ENCODE data around the gene RPTOR.

Gene RPTOR

DNA sequence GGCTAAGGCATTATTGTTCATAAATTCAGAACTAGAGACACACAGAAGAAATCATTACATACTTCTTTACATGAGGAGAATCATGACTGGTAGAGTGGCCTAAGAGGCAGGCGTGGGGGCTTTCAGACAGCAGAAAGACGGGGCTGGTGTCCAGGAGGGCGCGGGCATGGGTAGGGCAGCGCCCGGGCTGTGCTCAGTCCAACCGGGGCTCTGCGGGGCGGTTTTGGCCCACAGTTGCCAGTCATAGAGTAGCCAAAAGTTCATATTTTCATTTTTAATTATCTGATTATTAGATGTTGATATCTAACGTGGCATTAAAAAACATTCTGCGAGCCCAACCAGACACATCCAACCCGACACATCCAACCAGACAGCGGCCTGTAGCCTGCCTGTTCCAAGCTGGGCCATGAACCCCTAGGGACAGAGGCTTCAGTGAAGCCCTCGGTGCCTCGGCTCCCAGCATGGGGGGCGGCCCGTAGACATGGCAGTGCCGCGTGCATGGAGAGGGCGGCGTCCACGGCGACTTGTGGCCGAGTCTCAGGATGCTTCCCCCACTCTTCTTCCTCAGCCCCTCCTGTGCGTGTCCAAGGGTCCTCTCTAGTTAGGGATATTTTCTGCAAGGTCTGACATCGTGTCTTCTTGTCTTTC, 284.7 kb downstream of the RPTOR start:
- no peak for DNase-seq (ENCODE audit: low read depth, low spot score)

DNA sequence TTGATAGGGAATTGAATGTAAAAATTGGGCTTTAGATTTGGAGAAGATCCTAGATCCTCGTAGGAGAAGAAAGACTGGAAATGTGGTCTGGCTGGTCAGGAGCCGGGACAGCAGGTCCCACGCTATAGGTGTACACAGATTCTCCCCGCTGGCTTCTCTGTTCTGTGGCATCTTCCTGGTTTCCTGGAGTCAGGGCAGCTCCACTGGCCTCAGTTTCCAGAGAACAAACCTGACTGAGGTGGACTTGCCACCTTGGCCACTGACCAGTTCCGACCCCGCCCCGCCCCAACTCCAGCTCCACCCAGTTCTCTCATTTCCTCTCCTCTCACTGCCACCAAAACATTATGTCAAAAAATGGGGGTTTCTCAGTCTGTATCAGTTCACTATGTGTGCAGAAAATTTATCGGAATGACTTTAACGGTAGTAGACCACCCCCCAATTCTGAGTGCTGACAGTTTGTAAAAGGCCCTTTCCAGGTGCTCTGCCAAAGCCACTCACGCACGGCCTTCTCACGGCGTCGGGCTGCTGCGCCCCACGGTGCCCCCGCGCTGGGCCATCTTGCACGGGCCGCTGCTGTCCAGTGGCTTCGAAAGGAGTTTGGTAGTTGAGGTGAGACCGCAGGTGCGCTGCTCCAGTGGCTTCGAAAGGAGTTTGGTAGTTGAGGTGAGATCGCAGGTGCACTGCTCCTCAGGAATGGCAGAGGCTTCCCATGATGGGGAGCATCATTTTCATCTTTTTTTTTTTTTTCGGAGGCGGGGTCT, 285.6 kb downstream of the RPTOR start:
- DNase-seq (ENCODE audit: low read depth, low spot score): no peak

DNA sequence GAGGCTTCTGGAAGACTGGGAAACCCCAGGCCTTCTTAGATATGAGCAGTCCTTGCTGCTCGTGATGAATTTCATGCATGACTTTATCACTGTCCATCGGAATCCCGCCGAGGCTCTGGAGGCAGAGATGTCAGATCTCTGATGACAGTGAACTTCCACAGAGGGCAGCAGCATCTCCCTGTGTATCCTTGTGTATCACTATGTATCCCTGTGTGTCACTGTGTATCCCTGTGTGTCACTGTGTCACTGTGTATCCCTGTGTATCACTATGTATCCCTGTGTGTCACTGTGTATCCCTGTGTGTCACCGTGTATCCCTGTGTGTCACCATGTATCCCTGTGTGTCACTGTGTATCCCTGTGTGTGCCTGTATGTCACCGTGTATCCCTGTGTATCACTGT, 286.9 kb downstream of the RPTOR start:
- DNase-seq (ENCODE audit: low read depth, low spot score): no peak

DNA sequence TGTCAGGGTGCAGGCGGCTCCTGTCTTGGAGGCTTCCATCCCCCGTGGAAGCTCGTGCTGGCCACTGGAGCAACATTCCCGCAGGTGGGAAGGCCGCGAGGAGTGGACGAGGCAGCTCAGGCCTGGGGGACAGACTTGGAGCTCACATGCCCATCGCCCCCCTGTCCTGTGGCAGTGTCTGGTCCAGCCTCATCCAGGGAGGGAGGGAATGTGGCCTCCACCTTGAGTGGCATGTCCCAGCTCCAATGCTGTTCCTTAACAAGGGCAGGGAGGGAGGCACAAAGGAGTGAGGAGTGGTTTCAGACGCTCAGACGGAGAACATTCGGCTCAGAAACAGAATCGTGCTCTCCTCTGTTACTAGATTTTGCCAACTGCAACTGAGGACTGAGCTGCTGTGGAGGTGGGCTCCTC, 287.6 kb downstream of the RPTOR start:
- DNase-seq (ENCODE audit: low read depth, low spot score): peak; percentile 69

DNA sequence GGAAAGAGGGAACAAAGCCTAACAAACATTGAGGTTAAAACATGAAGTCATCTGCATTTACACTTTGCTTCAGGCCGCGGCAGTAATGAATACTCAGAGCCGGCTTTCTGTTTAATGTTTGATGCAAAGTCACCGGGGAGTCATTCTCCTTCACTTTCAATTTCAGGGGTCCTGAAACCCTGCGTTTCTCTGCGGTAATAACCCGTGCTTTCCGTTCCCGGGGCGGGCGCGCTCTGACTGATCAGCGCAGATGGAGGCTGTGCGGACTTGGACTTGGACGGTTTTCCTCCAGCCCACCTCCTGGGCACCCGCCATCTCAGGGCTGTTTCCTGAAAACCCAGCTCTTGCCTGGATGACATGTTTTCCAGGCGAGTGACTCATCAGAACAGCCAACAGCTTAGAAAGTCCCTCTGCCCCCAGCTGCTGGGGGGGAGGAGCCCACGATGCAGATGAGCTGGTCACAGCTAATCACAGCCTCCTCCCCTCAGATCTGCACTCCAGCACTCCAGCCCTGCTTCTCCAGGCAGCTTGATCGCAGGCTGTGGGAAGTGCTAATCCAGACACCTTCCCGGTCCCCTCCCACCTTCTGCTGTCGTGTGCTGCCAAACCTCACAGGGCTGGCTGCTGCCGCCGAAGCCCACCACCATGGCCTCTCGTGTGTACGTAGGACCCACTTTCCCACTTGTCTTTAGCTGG, 288.4 kb downstream of the RPTOR start:
- DNase-seq (ENCODE audit: low read depth, low spot score): peak; percentile 98

DNA sequence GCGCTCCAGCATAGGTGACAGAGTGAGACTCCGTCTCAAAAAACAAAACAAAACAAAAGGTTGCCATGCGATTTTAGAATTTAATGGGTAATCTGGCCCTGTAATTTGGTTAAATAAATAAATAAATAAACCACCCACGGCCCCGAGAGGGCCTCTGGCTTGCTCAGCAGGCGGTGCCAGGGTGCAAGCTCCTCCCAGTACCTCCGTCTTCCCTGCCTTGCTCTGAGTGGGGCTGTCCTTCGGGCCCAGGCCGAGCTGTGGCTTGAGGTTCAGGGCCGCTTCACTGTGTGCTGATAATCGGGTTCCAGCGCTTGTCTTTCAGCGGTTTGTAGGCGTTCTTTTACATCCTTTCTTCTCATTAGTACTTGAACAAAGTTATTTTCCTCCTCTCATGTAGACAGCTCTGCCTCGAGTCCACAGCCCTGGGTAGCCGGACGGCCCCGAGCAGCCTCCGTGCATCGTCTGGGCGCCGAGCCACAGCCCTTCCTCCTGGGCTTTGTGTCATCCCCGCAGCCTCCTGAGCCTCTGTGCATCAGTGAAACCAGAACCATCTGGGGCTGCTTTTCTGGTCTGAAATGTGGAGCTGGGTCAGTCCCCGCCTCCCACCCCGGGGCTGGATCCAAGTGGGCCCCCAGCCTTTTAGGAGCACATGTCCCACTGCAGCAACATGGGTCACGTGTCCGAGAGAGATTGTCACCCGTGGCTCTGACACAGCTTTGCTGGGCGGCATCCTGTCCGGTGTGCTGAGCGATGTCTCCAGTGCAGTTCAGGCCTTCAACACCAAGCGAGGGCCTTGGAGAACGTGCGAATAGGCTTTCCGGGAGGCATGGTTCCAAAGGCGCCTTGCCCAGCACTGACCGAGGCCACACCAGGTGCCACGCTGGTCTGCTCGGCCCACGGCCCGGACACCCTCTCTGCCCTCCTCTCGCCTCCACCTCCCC, 289.6 kb downstream of the RPTOR start:
- DNase-seq (ENCODE audit: low read depth, low spot score): no peak

DNA sequence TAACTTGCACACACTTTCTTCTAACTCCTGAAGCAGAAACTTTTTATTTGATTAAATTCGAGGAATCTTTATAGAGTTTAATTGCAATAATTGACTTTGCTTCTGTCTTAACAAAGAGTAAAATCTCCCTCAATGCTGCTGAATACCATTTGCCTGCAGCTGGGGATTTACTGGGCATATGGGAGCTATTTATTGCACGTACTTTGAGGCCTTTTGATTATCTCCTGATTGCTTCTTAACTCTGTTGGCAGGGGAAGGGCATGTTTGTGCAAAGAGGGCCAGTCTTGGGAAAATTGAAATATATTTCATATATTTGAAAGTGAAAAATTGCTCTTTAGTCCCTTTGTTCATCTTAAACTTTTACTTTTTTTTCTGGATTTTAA, 290.2 kb downstream of the RPTOR start:
- DNase-seq (ENCODE audit: low read depth, low spot score): no peak

DNA sequence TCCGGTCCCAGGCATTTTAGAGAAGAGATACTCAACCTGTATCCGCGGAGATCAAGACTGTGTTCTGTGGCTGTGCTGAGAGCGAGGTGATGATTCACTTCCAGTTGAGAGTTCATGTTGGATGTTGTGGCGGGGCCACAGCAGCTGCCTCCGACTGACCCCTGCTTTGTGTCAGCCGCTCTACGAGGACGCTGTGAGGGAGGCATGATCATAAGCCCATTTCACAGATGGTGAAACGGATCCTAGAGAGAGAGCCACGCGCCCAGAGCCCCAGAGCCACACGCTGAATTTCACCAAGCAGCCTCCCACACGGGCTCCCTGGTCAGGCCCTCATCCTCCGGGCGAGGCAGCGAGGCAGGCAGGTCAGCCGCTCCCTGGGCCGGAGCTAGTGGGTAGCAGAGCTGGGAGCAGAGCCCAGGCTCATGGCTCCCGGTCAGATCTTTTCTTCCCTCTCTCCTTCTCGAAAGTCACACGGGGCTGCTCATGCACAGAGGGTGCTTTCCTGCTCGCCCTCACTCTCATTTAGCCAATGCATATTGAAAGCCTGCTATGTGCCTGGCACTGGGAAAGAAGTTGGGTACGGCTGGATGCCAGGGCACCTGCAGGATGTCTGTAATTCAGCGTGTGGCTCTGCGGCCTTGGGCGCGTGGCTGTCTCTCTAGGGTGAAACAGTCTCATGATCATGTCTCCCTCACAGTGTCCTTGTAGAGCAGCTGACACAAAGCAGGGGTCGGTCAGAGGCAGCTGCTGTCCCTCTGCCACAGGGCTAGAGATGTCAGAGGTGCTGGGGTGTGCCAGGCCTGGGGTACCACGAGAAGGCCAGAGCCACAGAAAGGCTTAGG, 291.4 kb downstream of the RPTOR start:
- DNase-seq (ENCODE audit: low read depth, low spot score): no peak

DNA sequence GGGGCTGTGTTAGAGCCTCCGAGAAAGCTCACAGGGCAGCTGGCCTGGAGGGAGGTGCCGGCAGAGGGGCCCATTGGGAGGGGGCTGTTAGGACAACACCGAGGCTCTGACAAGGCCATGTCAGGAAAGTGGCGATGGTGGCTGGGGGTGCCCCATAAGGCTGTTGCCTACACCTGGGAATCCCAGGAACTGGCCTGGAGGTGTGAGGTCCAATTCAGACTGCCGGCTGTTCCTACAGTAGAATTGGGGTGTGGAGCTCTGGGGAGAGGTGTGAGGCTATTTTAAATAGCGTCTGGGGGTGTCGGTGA, 292.0 kb downstream of the RPTOR start:
- no peak for DNase-seq (ENCODE audit: low read depth, low spot score)

DNA sequence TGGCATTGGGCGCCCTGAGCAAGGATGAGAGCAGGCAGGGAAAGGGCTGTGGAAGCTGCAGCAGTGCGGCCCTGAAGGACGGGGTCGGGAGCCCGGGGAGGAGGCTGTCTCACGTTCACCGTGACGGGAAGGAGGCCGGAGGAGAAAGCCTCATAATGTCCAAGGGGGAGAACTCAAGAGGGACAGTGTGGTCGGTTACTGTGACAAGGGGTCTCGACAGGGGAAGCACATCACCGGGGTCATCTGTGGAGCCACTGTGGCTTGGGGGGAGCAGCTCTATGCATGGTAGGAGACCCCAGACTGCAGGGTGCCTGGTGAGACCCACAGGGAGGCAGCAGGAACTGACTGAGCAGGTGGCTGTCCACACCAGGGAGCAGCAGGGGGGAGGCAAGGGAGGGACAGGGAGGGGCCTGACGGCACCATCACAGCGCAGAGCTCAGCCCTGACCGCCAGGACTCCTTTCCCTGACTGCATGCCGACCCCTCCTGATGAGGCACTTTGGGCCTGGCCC, 292.4 kb downstream of the RPTOR start:
- DNase-seq (ENCODE audit: low read depth, low spot score): no peak

DNA sequence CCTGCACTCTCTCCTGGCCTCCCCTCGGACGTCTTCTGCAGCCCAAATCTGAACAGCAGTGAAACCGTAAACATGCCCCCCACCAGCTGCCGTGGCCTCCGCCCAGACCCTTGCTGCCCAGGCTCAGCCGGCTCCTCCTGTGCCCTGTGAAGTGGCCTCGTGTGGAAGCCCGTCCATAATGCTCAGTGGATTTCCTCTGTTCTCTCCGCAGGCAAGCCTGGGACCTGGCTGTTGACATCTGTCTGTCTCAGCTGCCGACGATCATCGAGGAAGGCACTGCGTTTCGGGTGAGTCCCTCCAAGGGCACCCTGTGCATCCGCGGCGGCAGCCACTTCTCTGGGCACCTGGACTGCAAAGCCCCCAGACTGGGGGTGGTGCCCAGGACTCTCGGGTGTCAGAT, 293.1 kb downstream of the RPTOR start:
- DNase-seq (ENCODE audit: low read depth, low spot score): no peak

DNA sequence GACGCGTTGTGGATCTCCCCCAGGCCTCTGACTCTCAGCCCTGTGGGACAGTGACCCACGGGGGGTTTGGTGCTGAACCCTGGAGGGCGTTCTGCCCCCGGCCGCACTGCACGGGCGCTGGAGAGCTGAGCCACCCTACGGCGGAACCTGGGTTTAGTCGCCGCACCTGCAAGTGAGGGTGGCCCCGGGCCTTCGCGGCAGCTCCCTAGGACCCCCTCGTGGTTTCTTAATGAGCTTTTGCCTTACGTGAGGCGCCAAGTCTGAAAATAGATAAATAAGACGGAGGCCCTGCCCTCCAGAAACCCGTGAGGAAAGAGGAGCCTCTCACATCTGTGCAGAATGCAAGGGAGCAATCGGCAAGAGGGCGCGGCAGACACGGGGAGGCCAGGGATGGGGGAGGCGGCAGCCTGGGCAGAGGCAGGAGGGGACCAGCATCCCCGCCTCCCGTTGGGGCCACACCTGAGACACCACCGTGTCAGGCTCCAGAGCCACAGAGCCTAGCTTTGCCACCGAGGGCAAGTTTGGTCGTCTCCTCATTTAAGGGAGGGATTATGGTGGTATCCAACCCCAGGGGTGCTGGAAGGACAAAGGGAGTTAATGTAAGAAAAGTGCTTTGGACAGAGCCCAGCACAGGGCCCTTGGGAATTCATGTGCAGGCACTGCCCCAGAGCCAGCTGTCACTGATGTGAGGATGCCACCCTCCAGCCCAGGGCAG, 293.8 kb downstream of the RPTOR start:
- no peak for DNase-seq (ENCODE audit: low read depth, low spot score)

DNA sequence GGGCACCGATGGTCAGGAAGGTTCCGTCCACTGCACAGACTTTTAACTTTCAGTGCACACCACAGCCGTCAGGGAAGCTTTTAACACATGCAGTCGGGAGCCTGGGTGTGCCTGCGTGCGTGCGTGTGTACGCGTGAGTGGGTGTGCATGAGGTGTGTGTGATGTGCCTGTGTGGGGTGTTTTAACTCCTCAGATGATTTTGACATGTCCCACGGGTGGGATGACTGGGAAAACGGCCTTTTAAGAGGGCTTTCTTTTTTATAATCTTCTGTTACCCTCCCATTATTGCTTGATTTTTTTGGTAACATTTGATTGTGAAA, 294.3 kb downstream of the RPTOR start:
- no peak for DNase-seq (ENCODE audit: low read depth, low spot score)

DNA sequence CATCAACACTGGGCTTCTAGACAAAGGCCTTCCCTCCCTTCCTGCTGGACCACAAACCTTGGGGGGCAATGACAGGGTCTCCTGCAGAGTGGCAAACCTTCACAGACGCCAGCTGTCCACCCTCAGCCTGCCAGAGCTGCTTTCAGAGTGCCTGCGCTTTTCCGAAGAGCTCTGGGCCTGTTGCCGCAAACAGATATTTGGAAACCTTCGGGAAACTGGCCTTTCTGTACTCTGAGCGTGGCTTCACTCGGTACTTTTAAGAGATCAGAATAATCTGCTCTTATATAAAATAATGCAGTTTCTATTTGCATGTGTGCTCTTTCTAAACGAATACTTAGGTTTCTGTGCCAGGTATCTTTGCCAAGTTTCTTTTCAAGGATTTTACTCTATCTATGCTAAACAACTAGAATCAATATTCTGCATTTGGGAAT, 294.9 kb downstream of the RPTOR start:
- no peak for DNase-seq (ENCODE audit: low read depth, low spot score)

DNA sequence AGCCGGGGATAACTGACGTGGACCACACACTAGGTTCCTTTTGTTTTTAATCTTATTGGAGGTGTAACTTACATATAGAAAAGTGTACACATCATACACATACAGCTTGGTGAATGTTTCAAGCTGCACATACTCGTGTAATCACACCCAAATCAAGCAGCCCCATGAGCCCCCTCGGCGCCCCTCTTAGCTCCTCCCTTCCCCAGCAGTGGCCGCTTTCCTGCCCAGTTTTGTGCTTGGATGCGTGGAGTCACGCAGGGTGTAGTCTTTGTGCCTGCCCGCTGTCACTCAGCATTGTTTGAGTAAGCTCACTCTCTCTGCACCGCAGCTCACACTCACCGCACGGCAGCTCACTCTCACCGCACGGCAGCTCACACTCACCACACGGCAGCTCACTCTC, 295.3 kb downstream of the RPTOR start:
- DNase-seq (ENCODE audit: low read depth, low spot score): no peak

DNA sequence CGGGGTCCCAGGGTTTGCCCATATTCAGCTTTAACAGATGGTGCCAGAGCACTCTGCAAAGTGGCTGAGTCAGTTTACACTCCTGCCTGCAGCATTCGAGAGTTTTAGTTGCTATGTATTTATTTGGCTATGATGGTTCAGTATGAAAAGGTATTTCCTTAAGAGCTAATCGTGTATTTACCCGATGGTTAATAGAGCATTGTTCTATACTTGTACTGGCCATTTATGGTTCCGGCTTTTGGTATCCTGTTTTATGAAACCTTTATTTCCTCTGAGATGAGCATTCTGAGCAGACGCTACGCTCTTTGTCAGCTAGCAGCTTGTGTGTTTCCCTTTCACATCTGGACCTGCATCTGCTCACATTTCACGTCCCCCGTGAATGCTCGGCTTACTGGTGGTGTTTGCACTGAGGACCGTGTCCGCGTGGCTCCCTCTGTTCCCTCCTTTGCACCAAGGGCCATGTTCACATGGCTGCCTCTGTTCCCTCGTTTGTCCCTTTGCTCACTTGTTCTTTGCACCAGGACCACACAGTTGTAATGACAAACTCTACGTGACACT, 297.9 kb downstream of the RPTOR start:
- DNase-seq (ENCODE audit: low read depth, low spot score): no peak

DNA sequence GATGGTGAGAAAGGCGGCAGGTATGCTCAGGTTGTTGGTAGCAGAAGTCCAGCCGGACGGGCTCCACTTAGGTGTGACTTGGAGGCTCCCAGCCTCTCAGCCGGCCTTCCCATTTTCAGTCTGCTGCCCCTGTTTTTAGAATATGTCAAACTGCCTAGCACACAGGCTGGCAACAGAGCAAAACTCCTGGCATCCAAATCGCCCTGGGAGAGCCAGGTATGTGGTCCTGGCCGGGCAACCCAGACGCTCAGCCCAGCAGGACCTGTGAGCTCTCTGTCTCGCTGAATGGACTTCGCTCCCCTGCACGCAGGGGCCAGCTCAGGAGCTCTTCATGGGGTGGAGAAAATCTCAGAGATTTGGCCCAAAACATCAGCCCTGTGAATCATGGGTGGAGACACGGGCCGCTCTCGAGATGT, 299.1 kb downstream of the RPTOR start:
- no peak for DNase-seq (ENCODE audit: low read depth, low spot score)

DNA sequence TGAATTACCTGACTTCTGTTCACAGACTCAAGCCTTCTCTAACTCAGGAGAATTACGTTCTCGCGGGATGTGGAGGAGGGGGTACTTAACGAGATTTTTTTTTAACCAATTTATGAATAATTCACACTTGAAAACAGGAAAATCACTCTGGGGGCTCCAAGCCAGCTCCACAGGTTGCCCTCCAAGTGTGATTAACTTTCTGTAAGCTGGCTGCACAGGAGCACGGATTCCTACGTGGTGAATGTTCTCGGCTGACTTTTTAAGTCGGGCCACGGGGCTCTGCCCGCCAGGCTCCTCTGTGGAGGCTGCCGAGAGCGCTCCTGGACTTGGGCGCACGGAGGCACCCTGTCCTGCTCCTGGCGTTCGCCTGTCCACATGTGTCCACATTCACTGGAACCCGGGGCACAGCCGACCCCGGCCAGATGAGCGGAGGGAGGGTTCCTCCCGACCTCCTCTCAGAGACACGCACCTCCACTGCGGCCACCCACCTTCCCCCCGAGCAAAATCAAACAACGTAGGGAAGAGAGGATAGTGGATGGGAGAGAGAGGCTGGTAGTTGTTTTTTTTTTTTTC, 299.9 kb downstream of the RPTOR start:
- DNase-seq (ENCODE audit: low read depth, low spot score): no peak

DNA sequence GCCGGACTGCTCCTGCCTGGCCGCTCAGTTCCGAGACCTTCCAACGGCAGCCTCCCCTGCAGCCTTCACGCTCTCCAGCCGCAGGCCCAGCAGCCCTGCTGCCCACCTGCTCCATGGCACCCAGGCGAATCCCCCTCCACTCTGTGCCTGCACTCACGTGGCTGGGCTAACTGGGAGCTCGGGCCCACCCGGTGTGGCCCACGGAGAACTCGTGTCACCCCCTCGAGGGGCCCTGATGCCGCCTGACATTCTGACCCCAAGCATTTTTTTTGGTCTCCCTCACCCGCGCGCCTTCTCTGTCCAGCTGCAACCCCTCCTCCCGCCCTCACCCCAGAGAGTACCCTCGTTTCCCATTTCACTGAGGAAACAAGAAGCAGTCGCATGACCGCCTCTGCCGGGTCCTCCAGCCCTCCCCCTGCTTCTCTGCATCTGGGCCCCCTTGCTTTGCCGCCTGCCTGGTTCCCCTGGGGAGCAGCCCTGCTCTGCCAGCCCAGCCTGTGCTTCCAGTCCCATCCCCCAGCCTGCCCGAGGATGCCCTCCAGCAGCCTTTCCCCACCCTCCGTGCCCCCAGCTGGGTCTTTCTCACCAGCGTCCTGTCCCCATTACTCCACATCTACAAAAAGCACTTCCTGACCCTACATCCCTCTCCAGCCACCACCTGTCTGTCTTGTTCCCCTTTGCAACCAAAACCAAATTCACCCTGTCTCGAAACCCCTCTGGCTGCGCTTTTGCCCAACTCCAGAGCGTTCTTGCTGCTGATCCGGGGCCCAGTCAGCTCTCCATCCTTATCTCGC, 300.6 kb downstream of the RPTOR start:
- DNase-seq (ENCODE audit: low read depth, low spot score): no peak
